ENCODE results near the gene NMT1. TPM values are rescaled to one million over a fixed set of nuclear protein-coding genes. Genes with fewer than 3 reads are reported as not detected.
A peak's percentile ranks its signal among the peaks of the same experiment; 100 is the strongest.
"Not testable (repeated sequence)": the region's sequence is repeated elsewhere in the genome, so short reads cannot be mapped to it uniquely, and the experiment has no call there.

The NMT1 gene
- total RNA-seq, 1 donor from 2014 or later, result 97.9 TPM

DNA sequence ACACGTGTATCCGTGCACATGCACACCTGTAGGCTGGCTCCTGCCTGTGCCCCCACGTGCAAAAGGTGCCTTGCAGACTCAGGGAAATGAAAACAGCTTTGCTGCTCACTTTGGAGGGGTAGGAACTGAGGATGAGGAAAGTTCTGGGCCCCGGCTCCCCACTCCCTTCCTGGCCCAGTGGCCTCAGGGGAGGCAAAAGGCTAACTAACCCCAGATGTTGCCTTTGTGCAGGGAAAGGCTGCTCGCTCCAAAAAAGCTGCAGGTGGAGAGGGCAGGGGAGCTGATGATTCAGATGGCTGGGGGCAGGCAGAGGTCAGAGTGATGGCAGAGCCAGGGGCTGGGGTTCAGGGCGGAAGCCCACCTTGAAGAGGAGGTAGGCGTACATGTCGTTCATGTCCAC lies 58.8 kb downstream of the NMT1 start:
- no peak for DNase-seq (ENCODE audit: extremely low spot score, unreplicated experiment)
- H3K4me3 Mint-ChIP-seq (ENCODE audit: unreplicated experiment), result no peak overlapping the region
- no peaks in the 10 kb centered on the region for H3K9me3 Mint-ChIP-seq (ENCODE audit: unreplicated experiment)
- peaks cover 16% of the 10 kb centered on the region for H3K36me3 Mint-ChIP-seq (ENCODE audit: unreplicated experiment)
- peaks cover 51% of the 10 kb centered on the region for H3K4me1 Mint-ChIP-seq (ENCODE audit: unreplicated experiment)
- H3K27me3 Mint-ChIP-seq (ENCODE audit: unreplicated experiment), result no peaks in the 10 kb centered on the region
- H3K27ac Mint-ChIP-seq (ENCODE audit: unreplicated experiment), result no peak overlapping the region
- TF ChIP-seq, protein P1, sequence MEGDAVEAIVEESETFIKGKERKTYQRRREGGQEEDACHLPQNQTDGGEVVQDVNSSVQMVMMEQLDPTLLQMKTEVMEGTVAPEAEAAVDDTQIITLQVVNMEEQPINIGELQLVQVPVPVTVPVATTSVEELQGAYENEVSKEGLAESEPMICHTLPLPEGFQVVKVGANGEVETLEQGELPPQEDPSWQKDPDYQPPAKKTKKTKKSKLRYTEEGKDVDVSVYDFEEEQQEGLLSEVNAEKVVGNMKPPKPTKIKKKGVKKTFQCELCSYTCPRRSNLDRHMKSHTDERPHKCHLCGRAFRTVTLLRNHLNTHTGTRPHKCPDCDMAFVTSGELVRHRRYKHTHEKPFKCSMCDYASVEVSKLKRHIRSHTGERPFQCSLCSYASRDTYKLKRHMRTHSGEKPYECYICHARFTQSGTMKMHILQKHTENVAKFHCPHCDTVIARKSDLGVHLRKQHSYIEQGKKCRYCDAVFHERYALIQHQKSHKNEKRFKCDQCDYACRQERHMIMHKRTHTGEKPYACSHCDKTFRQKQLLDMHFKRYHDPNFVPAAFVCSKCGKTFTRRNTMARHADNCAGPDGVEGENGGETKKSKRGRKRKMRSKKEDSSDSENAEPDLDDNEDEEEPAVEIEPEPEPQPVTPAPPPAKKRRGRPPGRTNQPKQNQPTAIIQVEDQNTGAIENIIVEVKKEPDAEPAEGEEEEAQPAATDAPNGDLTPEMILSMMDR (IDR thresholded peaks at IDR 0.05), result no peak

DNA sequence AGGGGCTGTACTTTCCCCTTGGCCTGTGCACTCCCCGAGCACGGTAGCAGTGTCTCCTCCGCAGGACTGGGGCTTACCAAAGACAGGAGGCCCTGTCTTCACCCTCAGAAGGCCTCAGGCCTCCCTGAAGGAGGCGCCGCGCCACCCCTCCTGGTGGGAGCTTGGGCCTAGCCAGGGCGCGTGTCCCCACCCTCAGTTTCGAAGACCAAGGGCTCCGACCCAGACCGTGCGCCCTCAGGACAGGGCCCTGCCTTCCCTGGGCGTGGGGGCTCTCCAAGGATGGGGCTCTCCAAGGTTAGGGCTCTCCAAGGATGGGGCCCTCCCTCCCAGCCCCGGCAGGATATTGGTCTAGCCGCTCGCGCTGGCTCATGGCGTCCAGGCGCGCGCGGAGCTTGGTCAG lies 59.4 kb downstream of the NMT1 start:
- Mint-ChIP-seq H3K4me3 (ENCODE audit: unreplicated experiment) (no peak overlapping the region), H3K9me3 (ENCODE audit: unreplicated experiment) (no peaks in the 10 kb centered on the region), H3K36me3 (ENCODE audit: unreplicated experiment) (peaks cover 16% of the 10 kb centered on the region), H3K27ac (ENCODE audit: unreplicated experiment) (no peak overlapping the region), H3K4me1 (ENCODE audit: unreplicated experiment) (peaks cover 52% of the 10 kb centered on the region), H3K27me3 (ENCODE audit: unreplicated experiment) (no peaks in the 10 kb centered on the region)
- TF ChIP-seq, protein P1 (IDR thresholded peaks at IDR 0.05), result no peak
- DNase-seq (ENCODE audit: extremely low spot score, unreplicated experiment), result no peak

DNA sequence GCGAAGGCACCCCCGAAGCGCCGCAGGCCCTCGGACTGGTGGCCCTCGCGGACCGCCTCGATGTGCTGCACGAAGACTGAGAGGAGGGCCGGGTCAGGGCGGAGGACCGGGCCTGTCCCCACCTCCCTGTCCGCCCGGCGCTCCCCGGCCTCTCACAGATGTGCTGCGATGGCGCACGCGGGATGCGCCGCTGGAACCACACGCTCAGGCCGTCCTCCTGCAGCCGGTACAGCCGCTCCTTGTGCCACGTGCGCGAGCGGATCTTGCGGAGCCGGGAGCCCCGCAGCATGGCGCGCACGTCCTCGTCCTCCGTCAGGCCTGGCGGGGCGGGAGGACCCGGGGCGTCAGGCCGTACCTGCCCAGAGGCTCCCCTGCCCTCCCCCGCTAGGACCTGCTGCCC lies 59.9 kb downstream of the NMT1 start:
- Mint-ChIP-seq H3K27ac (ENCODE audit: unreplicated experiment) (no peak overlapping the region), H3K9me3 (ENCODE audit: unreplicated experiment) (no peaks in the 10 kb centered on the region)

GRCh38 chr17:45123076-45123770 lies 62.1 kb downstream of the NMT1 start:
- peak overlapping the region; percentile 76 for H3K27ac Mint-ChIP-seq (ENCODE audit: unreplicated experiment)
- TF ChIP-seq, protein P1 (IDR thresholded peaks at IDR 0.05), result no peak
- H3K4me1 Mint-ChIP-seq (ENCODE audit: unreplicated experiment), result peaks cover 59% of the 10 kb centered on the region
- H3K27me3 Mint-ChIP-seq (ENCODE audit: unreplicated experiment), result no peaks in the 10 kb centered on the region
- no peaks in the 10 kb centered on the region for H3K9me3 Mint-ChIP-seq (ENCODE audit: unreplicated experiment)
- no peak for DNase-seq (ENCODE audit: extremely low spot score, unreplicated experiment)
- no peak overlapping the region for H3K4me3 Mint-ChIP-seq (ENCODE audit: unreplicated experiment)
- H3K36me3 Mint-ChIP-seq (ENCODE audit: unreplicated experiment), result peaks cover 5% of the 10 kb centered on the region

More for the DNA sequence above, 59.9 kb downstream of the NMT1 start:
- Mint-ChIP-seq H3K4me3 (ENCODE audit: unreplicated experiment) (no peak overlapping the region), H3K36me3 (ENCODE audit: unreplicated experiment) (peaks cover 16% of the 10 kb centered on the region), H3K4me1 (ENCODE audit: unreplicated experiment) (peaks cover 49% of the 10 kb centered on the region), H3K27me3 (ENCODE audit: unreplicated experiment) (no peaks in the 10 kb centered on the region)
- no peak for DNase-seq (ENCODE audit: extremely low spot score, unreplicated experiment)
- TF ChIP-seq, protein P1 (IDR thresholded peaks at IDR 0.05), result no peak

- DNase-seq (ENCODE audit: extremely low spot score, unreplicated experiment), result no peak
- H3K27ac Mint-ChIP-seq (ENCODE audit: unreplicated experiment), result peak overlapping the region; percentile 76
- TF ChIP-seq, protein P1 (IDR thresholded peaks at IDR 0.05), result no peak
- no peak overlapping the region for H3K4me3 Mint-ChIP-seq (ENCODE audit: unreplicated experiment)
- H3K9me3 Mint-ChIP-seq (ENCODE audit: unreplicated experiment), result no peaks in the 10 kb centered on the region
- peaks cover 67% of the 10 kb centered on the region for H3K4me1 Mint-ChIP-seq (ENCODE audit: unreplicated experiment)
- no peaks in the 10 kb centered on the region for H3K36me3 Mint-ChIP-seq (ENCODE audit: unreplicated experiment)
- no peaks in the 10 kb centered on the region for H3K27me3 Mint-ChIP-seq (ENCODE audit: unreplicated experiment)
Measured at GRCh38 chr17:45123930-45124796, 63.0 kb downstream of the NMT1 start.

DNA sequence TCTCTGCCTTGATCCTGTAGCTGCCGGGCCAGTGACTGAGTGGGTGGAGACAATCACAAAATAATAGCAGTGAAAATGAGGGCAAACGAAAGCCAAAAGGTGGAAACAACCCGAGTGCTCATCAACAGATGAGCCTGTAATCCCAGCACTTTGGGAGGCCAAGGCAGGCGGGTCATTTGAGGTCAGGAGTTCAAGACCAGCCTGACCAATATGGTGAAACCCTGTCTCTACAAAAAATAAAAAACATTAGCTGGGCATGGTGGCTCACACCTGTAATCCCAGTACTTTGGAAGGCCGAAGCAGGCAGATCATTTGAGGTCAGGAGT lies 63.6 kb downstream of the NMT1 start:
- H3K36me3 Mint-ChIP-seq (ENCODE audit: unreplicated experiment); H3K9me3 Mint-ChIP-seq (ENCODE audit: unreplicated experiment); DNase-seq (ENCODE audit: extremely low spot score, unreplicated experiment); H3K27me3 Mint-ChIP-seq (ENCODE audit: unreplicated experiment); H3K4me3 Mint-ChIP-seq (ENCODE audit: unreplicated experiment): not testable (repeated sequence)
- Mint-ChIP-seq H3K4me1 (ENCODE audit: unreplicated experiment) (peaks cover 72% of the 10 kb centered on the region), H3K27ac (ENCODE audit: unreplicated experiment) (peak overlapping the region; percentile 76)
